ENCODE results near the gene SH2D1B. TPM values are rescaled to one million over a fixed set of nuclear protein-coding genes. Genes with fewer than 3 reads are reported as not detected.
"Not testable (repeated sequence)": the region's sequence is repeated elsewhere in the genome, so short reads cannot be mapped to it uniquely, and the experiment has no call there.

The SH2D1B gene
- total RNA-seq, 1 donor from 2014 or later: not detected

DNA sequence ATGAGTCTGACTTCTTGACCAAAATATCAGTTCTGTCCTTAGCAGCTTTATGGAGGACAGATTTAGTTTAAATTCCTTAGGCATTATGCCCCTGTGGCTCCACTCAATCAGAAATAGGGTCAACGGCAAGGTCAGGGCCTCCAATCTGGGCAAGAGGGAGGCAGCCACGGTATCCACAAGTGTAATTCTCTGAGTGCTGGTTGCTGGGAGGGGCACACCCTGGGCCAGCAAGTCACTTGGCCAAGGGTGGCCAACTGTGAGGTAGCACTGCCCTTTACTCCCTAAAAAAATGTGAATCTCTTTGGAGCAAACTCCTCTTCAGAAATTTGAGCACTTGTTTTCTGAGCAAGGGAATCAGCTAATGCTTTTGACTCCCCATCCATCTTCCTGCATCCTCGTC lies 48.1 kb downstream of the SH2D1B start:
- DNase-seq (ENCODE audit: low read depth in 2 of 2): no peak

DNA sequence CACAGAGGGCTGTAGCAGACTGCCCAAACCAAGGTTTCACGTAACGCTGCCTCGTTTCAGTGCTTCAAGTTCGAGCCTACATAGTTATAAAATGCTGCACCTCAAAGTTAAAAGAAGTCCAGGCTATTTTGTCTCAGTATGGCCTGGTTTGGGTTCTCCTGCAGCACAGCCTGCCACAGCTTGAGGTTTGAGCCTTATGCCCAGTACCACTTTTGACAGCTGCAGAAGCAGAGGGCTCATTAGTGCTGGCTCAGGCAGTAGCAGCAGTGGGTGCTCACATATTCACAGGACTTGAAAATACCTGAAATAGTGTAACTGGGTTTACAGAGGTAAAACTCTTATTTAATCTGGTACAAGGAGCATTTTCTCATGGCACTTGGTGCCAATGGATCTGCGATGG lies 50.6 kb downstream of the SH2D1B start:
- DNase-seq (ENCODE audit: low read depth in 2 of 2): no peak

DNA sequence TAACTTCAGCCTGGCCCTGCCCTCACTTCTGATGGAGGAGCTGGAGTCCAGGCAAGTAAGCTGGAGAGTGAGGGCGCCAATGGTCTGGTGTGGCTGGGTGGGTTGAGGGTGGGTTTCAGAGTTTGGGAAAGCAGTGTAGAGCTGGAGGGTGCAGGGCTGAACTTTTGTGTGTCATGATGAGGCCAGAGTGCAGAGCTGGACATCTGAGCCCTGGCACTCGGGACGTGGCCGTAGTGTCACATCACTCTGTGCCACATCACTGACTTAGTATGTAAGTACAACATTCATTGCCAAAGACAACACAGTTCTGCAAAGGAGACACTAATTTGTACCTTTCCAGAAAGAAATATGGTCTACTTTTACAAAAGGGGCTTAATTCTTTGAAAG lies 51.1 kb downstream of the SH2D1B start:
- no peak for DNase-seq (ENCODE audit: low read depth in 2 of 2)

DNA sequence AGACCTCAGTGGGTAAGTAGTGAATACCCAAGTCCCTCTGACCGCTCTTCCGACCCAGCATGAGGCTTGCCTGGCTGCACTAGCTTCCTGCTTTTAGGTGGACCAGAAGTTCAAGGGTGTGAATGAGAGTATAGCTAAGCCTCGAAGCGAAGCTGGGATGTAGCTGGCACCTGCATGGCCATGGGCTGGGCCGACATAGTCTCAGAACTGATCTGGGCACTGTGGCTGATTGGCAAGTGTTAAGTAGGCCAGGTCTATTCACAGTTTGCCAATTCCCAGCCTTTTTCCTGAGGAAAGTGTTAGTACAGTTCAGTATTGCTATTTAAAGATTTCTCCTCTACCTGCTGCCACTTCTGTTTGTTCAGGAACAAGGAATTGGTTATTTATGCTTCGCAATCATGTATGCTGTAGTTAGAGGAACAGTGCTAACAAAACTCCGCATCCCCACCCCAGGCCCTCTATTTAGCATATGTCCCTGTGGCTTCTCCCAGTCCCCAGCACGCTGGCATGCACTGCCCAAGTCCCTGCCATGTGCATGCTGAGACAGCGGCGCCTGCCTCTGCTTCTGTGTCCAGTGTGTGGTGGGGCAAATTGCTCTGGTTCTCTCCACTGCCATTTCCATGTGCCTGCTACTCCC lies 51.6 kb downstream of the SH2D1B start:
- DNase-seq (ENCODE audit: low read depth in 2 of 2): no peak

DNA sequence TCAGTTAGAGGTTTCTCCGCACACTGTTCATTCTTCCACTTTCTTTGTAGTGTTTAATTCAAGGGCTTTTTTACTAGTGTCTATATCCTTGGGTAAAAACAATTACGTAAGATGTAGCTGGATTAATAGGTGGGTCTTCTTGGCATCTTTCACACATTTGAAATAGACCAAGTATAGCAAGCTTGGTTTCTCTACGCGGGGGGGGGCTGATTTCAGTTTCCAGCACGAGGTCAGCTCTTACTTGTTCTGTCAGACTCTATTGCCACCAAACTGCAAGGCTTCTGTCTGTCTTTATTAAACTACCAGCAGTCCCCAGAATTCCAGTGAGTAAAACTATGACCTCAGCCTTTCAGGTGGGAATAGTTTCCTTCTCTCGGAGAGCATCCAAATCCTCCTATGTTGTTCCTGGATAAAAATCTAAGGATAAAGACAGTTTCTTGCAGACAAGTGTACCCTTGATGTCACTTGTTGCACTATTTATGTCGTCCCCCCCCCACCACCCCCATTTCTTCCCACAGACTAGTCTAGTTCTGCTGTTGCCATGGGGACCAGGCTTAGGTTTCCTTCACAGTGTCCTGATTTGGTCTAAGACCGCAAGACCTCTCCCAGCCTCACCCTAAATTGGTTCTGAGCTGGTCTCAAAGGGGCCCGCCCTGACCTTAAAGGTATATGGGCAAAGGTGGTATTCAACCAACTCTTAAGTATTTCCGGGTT lies 52.3 kb downstream of the SH2D1B start:
- no peak for DNase-seq (ENCODE audit: low read depth in 2 of 2)

DNA sequence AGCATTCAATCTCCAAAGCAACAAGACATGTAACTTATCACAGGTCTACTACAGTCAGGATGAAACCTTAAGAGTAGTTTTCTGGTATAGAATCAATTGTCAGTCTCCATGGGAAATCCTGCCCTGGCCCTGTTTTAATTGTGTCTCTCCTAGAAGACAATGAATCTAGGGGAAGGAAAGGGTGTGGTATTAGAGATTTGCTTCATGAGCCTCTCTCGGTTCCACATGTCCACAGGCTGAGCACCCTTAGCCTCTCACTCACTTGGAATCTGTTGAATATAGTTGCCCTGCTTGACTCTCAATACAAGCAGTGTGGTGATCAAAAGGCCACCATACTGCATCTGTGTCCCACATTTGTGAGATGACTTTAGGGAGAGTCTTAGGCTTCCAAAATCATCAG lies 53.0 kb downstream of the SH2D1B start:
- no peak for DNase-seq (ENCODE audit: low read depth in 2 of 2)

DNA sequence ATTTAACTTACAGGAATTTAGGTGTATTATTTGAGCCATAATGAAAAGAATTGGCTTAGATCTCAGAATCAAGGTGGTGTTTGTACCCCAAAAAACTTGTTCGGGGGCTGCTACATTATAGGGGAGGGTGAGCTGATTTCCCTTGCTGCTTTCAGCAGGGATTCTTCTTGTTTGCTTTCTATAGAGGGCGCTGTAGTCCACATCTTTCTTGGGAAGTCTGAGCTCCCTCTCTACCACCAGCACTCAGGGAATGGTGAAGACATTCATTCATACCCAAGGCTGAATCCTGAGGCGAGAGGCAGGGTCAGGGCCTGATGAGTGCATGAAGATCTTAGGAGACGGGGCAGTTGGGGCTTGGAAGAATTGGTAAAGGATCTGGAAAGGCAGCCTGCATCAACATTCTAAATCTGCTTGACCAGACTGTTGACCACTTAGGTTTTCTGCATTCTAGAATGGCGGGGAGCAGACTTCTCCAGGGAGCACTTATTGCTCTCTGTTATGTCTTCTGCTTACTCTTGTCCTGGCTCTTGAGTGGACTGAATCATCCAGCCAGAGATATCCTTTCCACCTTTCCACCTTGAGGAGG lies 54.2 kb downstream of the SH2D1B start:
- peak; percentile 5 to 38 for DNase-seq (ENCODE audit: low read depth in 2 of 2)

DNA sequence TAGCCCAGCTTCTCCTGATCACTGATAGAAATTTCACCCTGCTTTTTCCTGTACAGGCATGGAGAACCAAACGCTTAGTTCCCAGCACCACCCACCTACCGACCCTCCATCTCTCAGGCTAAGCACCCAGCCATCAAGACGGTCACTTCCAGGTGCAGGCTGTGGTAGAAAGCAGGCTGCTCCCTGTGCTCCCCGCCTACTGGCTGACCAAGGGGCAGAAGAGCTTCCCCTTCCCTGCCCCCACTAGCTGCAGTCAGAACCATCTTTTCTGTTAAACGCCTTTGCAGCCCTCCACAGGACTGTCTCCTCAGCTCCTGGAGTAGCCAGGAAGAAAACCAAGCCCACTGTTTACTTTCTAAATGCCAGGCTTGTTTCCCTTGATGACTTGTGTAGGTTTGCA lies 58.2 kb downstream of the SH2D1B start:
- no peak for DNase-seq (ENCODE audit: low read depth in 2 of 2)

DNA sequence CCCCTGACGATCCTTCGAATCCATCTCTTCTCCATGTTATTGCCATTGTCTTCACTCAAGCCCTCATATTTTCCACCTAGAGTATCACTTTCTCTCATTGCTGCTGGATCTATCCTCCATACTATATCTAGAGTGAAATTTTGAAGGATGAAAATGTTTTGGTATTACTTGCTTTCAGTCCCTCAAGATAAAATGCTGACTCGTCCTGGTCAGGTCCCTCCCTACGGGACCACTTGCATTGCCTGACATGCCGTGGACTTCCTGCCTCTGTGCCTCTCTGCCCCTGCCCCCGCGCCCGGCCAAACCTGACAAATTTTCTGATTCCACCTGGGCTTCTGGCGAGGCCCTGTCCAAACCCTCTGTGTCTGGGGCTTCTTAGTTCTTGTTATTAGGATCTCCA lies 58.9 kb downstream of the SH2D1B start:
- DNase-seq (ENCODE audit: low read depth in 2 of 2): no peak

DNA sequence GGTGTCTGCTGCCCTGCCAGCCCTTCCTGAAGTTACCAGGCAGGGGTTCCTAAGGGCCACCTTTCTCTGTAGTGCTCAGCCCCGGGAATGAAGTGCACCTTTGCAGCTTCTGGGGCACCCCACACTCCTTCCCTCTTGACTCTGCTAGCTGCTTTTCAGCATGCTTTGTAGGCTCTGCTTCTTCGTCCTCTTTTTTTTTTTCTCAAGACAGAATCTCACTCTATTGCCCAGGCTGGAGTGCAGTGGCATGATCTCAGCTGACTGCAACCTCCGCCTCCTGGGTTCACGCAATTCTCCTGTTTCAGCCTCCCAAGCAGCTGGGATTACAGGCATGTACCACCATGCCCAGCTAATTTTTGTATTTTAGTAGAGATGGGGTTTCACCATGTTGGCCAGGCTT lies 60.1 kb downstream of the SH2D1B start:
- DNase-seq (ENCODE audit: low read depth in 2 of 2): not testable (repeated sequence)

DNA sequence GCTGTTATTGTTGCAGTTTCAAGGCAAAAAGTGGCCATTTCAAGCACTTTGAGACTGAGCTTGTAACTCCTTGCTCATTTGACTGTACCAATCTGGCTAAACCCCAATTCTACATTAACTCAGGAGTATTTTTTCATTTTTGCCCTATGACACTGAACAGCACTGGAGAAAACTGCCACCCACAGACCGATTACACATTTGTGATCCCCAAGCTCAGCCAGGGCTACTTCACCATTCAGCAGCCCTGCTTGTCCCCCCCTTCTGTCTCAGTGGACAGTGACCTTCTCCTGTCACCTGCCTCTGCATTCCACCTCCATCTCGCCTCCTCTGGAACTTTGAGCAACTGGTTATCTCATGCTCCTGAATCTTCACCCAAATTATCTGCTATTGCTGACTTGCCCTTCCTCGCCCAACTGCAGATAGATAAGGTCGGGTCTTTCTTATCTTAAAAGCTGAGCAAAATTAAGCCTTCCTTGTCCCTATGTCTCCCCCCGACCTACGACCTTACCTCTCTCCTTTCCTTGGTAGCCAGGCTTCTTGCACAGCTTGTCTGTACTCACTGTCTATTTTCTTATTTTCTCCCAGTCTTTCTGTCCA lies 60.6 kb downstream of the SH2D1B start:
- DNase-seq (ENCODE audit: low read depth in 2 of 2): no peak

DNA sequence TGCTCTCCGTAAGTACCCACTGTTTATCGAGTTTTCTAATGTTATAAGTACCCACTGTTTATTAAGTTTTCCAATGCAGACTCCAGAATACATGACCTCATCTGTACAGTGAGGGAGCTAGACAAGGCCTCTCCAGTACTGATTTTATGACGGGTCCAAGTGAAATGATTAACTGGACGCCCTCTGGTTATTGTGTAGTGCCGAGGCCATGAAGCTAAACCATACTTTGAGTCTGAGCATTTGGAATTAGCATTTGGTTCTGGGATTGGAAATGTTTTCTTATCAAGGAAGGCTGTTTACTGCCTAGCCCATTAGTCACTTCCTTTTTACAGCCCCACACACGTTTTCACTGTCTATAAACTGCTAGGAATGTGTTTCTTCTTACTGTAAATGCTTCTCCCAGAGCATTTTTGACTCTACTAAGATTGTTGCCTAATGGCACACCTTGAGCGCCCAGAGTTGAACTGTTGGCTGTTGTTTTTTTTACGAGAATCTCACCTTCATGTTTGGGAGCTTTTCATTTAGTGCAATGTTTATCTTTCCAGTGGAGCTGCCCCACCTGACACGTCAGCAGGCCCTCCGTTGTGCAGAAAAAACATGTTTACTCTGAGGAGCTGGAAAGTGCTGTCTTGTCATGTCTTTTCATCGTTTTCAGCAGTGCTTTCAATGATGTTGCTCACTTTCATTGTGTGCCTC lies 62.2 kb downstream of the SH2D1B start:
- peak in 1 of 2 donors; percentile 88 for DNase-seq (ENCODE audit: low read depth in 2 of 2)

DNA sequence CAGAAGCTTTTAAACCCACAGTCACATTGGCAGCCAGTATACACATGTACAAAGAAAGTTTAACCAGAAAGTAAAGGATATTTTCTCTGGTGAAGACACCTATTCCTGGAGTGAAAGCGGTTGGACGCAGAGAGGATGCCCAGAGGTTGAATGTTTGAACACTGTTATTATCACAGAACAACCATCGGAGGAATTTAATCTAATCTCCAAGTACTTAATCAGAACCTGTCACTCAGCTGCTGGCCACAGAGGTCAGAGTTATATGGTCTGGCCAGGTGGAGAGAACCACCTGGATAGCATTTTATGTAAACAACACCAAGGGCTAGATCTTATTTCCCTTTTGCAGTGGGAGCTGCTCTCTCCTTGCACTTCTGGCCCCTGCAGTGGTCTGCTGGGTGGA lies 64.7 kb downstream of the SH2D1B start:
- DNase-seq (ENCODE audit: low read depth in 2 of 2): peak in 1 of 2 donors; percentile 12

Other genes starting within 250 kb of the SH2D1B start
- not detected in 2 replicates for gene SPATA46, start 35.3 kb downstream of the SH2D1B start, total RNA-seq
- gene C1orf226, start 30.4 kb downstream of the SH2D1B start, total RNA-seq: under 0.01 and 0.13 TPM in 2 replicates
- 43.5 and 46.4 TPM in 2 replicates for gene UHMK1, start 85.7 kb upstream of the SH2D1B start, total RNA-seq
- 39.3 and 44.0 TPM in 2 replicates for gene UAP1, start 149.6 kb upstream of the SH2D1B start, total RNA-seq
- gene DDR2, start 220.3 kb upstream of the SH2D1B start, total RNA-seq: 2.1 and 10.8 TPM in 2 replicates

All from dermis microvascular lymphatic vessel endothelial cell (primary cell).